ENCODE data around the gene MKS1. TPM values are rescaled to one million over a fixed set of nuclear protein-coding genes. Genes with fewer than 3 reads are reported as not detected.

Gene MKS1
- total and polyA plus RNA-seq, 10 of the 15 experiments (the other 5 are each of a cell fraction or from before 2014, with no cell fraction given): 5.7 to 21.4 (median 13.9) TPM

- Histone ChIP-seq H3K4me3 (no peak overlapping the region), H3K79me2 (ENCODE audit: control insufficient read depth, insufficient read depth, low read length) (no peaks in the 10 kb centered on the region), H3K4me1 (ENCODE audit: control insufficient read depth, insufficient read depth, low read length) (no peaks in the 10 kb centered on the region), H3K4me2 (ENCODE audit: control insufficient read depth, insufficient read depth) (no peak overlapping the region), H4K20me1 (ENCODE audit: control insufficient read depth, insufficient read depth) (no peaks in the 10 kb centered on the region), H3K9ac (ENCODE audit: control insufficient read depth, insufficient read depth, low read length) (no peak overlapping the region), H3K27me3 (replicated peaks in 1 of 2; ENCODE audit: control insufficient read depth in 2 of 2, insufficient read depth in 2 of 2, low read length in 1 of 2) (no peaks in the 10 kb centered on the region), H3K36me3 (ENCODE audit: control insufficient read depth in 2 of 2, insufficient read depth in 2 of 2, low read length in 1 of 2) (peaks cover 0 to 9% of the 10 kb centered on the region in 2 experiments; a peak in 3 of 4 replicates), H2AFZ (ENCODE audit: control insufficient read depth, low read depth, low read length) (no peak overlapping the region), H3K27ac (ENCODE audit: control insufficient read depth, insufficient read depth) (no peak overlapping the region), H3K9me3 (replicated peaks; ENCODE audit: control insufficient read depth, insufficient read depth, low read length) (no peaks in the 10 kb centered on the region)
- RAD21 ChIA-PET (ENCODE audit: unreplicated experiment): no interaction called here
- SMC1A ChIA-PET (ENCODE audit: uncharacterized antibody, unreplicated experiment): no interaction called here
- CTCF ChIA-PET: no interaction called here
- intact Hi-C loops (cut with micrococcal nuclease; ENCODE audit: unreplicated experiment) (no loop called here), in situ Hi-C loops (cut with MboI) (no loop called here)
- BruUV-seq (replicated peaks): no TSS peak
- FAIRE-seq (no peak), DNase-seq (ENCODE audit: low read depth, low spot score) (no peak), ATAC-seq (no peak)
- TF ChIP-seq CHD1 (IDR thresholded peaks at IDR 0.05; ENCODE audit: low read depth, low read length): no peak
- TF ChIP-seq CREM (IDR thresholded peaks at IDR 0.05; ENCODE audit: low read depth): no peak
- TF ChIP-seq RUNX3 (IDR thresholded peaks at IDR 0.05; ENCODE audit: low read length): no peak
- no peak for TF ChIP-seq IRF3 (IDR thresholded peaks at IDR 0.05)
- no peak for TF ChIP-seq ESRRA (IDR thresholded peaks at IDR 0.05; ENCODE audit: low read length)
- no peak for TF ChIP-seq STAT3 (IDR thresholded peaks at IDR 0.05; ENCODE audit: low read depth, low read length)
- TF ChIP-seq CUX1 (IDR thresholded peaks at IDR 0.05; ENCODE audit: insufficient replicate concordance, low read depth, low read length): no peak
- TF ChIP-seq TCF12 (IDR thresholded peaks at IDR 0.05; ENCODE audit: low read depth, low read length): no peak
- TF ChIP-seq, protein P1, sequence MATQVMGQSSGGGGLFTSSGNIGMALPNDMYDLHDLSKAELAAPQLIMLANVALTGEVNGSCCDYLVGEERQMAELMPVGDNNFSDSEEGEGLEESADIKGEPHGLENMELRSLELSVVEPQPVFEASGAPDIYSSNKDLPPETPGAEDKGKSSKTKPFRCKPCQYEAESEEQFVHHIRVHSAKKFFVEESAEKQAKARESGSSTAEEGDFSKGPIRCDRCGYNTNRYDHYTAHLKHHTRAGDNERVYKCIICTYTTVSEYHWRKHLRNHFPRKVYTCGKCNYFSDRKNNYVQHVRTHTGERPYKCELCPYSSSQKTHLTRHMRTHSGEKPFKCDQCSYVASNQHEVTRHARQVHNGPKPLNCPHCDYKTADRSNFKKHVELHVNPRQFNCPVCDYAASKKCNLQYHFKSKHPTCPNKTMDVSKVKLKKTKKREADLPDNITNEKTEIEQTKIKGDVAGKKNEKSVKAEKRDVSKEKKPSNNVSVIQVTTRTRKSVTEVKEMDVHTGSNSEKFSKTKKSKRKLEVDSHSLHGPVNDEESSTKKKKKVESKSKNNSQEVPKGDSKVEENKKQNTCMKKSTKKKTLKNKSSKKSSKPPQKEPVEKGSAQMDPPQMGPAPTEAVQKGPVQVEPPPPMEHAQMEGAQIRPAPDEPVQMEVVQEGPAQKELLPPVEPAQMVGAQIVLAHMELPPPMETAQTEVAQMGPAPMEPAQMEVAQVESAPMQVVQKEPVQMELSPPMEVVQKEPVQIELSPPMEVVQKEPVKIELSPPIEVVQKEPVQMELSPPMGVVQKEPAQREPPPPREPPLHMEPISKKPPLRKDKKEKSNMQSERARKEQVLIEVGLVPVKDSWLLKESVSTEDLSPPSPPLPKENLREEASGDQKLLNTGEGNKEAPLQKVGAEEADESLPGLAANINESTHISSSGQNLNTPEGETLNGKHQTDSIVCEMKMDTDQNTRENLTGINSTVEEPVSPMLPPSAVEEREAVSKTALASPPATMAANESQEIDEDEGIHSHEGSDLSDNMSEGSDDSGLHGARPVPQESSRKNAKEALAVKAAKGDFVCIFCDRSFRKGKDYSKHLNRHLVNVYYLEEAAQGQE (IDR thresholded peaks at IDR 0.05; ENCODE audit: low read depth, low read length): no peak
- no peak for TF ChIP-seq CEBPB (IDR thresholded peaks at IDR 0.05; ENCODE audit: borderline replicate concordance in 1 of 2, low read depth in 2 of 2, low read length in 2 of 2)
- TF ChIP-seq ZNF274 (IDR thresholded peaks at IDR 0.05; ENCODE audit: insufficient read depth, insufficient read length): no peak
- TF ChIP-seq SIN3A (IDR thresholded peaks at IDR 0.05; ENCODE audit: low read depth, low read length): no peak
- no peak for TF ChIP-seq RAD21 (IDR thresholded peaks at IDR 0.05; ENCODE audit: insufficient read depth, low read depth, low read length)
- WGBS (ENCODE audit: insufficient coverage, insufficient replicate concordance, low lambda C conversion rate, missing lambda C conversion rate): 78% methylated on average over 3 of the region's 3 CpGs
- POLR2A ChIA-PET: no interaction called here
These were observed 11.6 kb downstream of the MKS1 start for GRCh38 chr17:58207451-58207850.

All from GM12878 (cell line).